Thyroid gland (tissue), 4 donors: ENCODE results near the gene CDH4. TPM values are rescaled to one million over a fixed set of nuclear protein-coding genes. Genes with fewer than 3 reads are reported as not detected.

Experiments used
- DNase-seq, 2 donors: peaks; one replicate each; pipeline ENCODE4 v3.0.0-alpha.2; 2019
- H3K27ac ChIP-seq, 3 donors: fragments of 200-600 bp; sonication (generic); 1 replicate in 2 of 3; 2 replicates in 1 of 3; pipeline ENCODE4 v1.5.1; 2016 to 2019; ENCODE audit warnings: mild to moderate bottlenecking in 1 of 3, moderate library complexity in 1 of 3
- H3K27me3 ChIP-seq: fragments of 200-600 bp; sonication (generic); one replicate; pipeline ENCODE4 v1.5.1; 2019
- H3K36me3 ChIP-seq, 2 donors: fragments of 200-600 bp; sonication (generic); one replicate each; pipeline ENCODE4 v1.5.1; 2016 to 2019
- H3K4me1 ChIP-seq, 2 donors: fragments of 200-600 bp; sonication (generic); one replicate each; pipeline ENCODE4 v1.5.1; 2017 to 2019
- H3K4me3 ChIP-seq, 3 donors: fragments of 200-600 bp; sonication (generic); replicated peaks in 1 of 3; 1 replicate in 2 of 3; 2 replicates in 1 of 3; pipeline ENCODE4 v1.5.1; 2016; ENCODE audit warnings: mild to moderate bottlenecking in 1 of 3
- H3K9me3 ChIP-seq: fragments of 200-600 bp; sonication (generic); one replicate; pipeline ENCODE4 v1.5.1; 2017
- POLR2A ChIP-seq, 2 donors: fragments of 450-650 bp; IDR thresholded peaks; one replicate each; pipeline ENCODE4 v1.6.1; 2017; ENCODE audit warnings: antibody characterized with exemption in 2 of 2, mild to moderate bottlenecking in 2 of 2, moderate library complexity in 1 of 2
- WGBS, 2 donors: methylation state at CpG; one replicate each; pipeline ENCODE4 v1.1.5; 2017; 5-methylcytosine and 5-hydroxymethylcytosine counted together
- intact Hi-C: fragments of 100-400 bp; cut with DNase I; formaldehyde crosslinking; loops from one replicate; pipeline ENCODE4 v1.15.1; 2023
- total RNA-seq, 4 donors: library from RNA; depleted of rRNA; stranded (reverse); fragments of >200 nt; gene quantifications; one replicate each; pipeline ENCODE4 v1.2.3, GENCODE V29; 2016
- TF ChIP-seq, protein P1 (sequence below), 6 experiments: fragments of 200-600 bp in 3 of 6; fragments of 450-650 bp in 3 of 6; sonication (generic) in 3 of 6; IDR thresholded peaks; one replicate each; pipeline ENCODE4 v1.5.1; 2016 to 2019; ENCODE audit warnings: antibody characterized with exemption in 6 of 6, mild to moderate bottlenecking in 2 of 6, inconsistent platforms in 1 of 6, moderate library complexity in 1 of 6

CDH4 gene
- total RNA-seq, 4 donors from 2014 or later = 0.22 to 0.29 (median 0.29) TPM; not detected in 1

DNA sequence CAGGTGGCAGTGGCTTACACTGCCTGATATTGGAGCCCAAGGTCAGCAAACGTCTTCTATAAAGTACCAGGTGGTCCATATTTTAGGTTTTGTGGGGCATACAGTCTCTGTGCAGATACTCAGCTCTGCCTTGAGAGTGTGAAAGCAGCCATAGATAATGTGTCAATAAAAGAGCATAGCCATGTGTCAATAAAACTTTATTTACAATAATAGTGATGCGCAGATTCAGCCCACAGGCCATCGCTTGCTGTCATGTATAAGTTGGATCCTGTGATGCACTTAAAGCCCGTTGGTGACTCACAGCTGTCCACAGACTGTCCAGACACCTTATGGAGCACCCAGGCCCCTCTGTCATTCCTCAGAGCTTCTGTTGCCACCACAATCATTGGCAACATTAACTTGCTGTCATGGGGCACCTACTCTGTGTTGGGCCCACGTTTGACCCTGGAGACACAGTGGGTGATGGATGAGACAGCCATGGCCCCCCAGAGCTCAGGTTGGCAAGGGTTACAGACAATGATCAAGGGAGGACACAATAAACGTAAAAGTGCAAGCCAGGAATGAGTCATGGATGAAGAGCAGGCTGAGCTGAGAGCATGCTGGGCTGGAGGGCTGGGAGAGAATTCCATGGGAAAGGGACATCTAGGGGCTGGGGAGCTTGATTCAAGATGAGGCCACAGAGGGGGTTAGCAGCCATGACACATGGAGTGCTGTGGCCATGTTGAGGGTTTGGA, 640.0 kb downstream of the CDH4 start:
- no peak for TF ChIP-seq POLR2A (IDR thresholded peaks at IDR 0.05)
- TF ChIP-seq, protein P1, sequence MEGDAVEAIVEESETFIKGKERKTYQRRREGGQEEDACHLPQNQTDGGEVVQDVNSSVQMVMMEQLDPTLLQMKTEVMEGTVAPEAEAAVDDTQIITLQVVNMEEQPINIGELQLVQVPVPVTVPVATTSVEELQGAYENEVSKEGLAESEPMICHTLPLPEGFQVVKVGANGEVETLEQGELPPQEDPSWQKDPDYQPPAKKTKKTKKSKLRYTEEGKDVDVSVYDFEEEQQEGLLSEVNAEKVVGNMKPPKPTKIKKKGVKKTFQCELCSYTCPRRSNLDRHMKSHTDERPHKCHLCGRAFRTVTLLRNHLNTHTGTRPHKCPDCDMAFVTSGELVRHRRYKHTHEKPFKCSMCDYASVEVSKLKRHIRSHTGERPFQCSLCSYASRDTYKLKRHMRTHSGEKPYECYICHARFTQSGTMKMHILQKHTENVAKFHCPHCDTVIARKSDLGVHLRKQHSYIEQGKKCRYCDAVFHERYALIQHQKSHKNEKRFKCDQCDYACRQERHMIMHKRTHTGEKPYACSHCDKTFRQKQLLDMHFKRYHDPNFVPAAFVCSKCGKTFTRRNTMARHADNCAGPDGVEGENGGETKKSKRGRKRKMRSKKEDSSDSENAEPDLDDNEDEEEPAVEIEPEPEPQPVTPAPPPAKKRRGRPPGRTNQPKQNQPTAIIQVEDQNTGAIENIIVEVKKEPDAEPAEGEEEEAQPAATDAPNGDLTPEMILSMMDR (IDR thresholded peaks at IDR 0.05) = no peak
- WGBS, 2 donors = 84 to 85% methylated on average over 6 of the region's 6 CpGs
- H3K36me3 ChIP-seq = no peaks in the 10 kb centered on the region
- no peak for DNase-seq
- H3K4me1 ChIP-seq = no peaks in the 10 kb centered on the region
- no peaks in the 10 kb centered on the region for H3K9me3 ChIP-seq
- no peaks in the 10 kb centered on the region for H3K27me3 ChIP-seq
- H3K4me3 ChIP-seq = no peak overlapping the region
- intact Hi-C loops = no loop called here
- no peak overlapping the region for H3K27ac ChIP-seq

DNA sequence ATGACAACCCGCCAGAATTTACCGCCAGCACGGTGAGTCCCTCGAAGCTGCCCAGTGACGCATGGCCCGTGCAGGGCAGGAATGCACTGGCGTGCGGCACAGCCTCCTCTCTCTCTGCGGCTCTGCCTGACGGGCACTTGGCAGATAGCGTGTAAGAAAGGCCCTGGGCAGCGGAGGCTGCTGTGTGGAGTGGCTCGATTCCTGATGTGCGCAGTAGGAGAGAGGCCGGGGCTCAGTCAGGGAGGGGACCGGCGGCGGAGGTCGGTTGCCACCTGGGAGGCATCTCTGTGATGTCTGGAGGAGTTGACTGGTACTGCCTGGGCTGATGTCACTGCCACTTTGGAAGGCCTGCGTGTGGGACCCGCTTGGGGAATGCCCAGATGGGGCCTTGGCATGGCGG, 643.0 kb downstream of the CDH4 start:
- WGBS, 2 donors = 82 to 84% methylated on average over 9 to 17 of the region's 22 CpGs
- intact Hi-C loops = no loop called here
- Histone ChIP-seq H3K4me3 (no peak overlapping the region), H3K27ac (no peak overlapping the region), H3K36me3 (no peaks in the 10 kb centered on the region), H3K27me3 (no peaks in the 10 kb centered on the region), H3K9me3 (no peaks in the 10 kb centered on the region), H3K4me1 (peaks cover 0 to 4% of the 10 kb centered on the region in 2 donors)
- DNase-seq = peak; percentile 8 to 28
- TF ChIP-seq, protein P1 (IDR thresholded peaks at IDR 0.05) = no peak
- no peak for TF ChIP-seq POLR2A (IDR thresholded peaks at IDR 0.05)

GRCh38 chr20:61895686-61896057, 643.6 kb downstream of the CDH4 start:
- DNase-seq = no peak
- Histone ChIP-seq H3K4me3 (no peak overlapping the region), H3K9me3 (no peaks in the 10 kb centered on the region), H3K27me3 (no peaks in the 10 kb centered on the region), H3K27ac (no peak overlapping the region), H3K36me3 (no peaks in the 10 kb centered on the region), H3K4me1 (peaks cover 0 to 7% of the 10 kb centered on the region in 2 donors)
- intact Hi-C loops = no loop called here
- 75 to 80% methylated on average over 2 to 9 of the region's 13 CpGs for WGBS, 2 donors
- TF ChIP-seq POLR2A (IDR thresholded peaks at IDR 0.05) = no peak
- TF ChIP-seq, protein P1 (IDR thresholded peaks at IDR 0.05) = no peak

DNA sequence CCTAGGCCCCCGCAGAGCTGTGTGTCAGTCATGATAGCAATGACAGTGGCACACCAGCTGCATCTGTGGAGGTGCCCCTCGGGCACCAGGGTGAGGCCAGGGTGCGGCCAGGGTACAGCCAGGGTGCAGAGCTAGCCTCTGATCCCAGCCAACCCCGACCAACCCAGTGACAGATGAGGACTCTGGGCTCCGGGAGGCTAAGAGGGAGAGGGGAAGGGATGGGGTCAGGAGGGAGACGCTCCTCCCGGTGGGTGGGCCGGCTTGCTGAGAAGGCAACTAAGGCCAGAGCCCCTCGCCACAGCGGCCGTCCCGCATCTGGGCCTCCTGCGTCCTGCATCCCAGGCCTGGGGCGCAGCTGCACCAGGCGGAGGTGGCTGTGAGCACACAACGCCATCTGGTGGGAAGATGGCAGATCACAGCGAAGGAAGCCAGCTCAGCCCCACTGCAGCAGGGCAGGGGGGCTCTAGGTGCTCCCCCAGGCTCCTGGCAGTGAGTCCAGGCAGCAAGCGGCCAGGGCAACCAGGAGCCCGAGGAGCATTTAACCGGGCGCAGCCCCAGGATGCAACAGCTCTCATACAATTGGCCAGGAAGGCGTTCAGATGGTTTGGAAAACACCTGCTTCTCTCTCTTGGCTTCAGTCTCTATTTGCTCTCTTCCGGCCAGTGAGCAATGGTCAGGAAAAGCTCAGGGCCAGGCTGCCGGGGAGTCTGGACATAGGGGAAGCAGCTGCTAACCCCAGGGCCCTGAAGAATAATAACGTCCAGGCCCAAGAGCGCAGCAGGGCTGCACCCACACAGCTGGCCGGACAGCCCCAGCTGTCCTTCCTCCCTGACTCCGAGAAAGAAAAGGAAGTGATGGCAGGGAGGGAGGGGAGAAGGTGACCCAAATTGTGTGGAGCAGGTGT, 644.2 kb downstream of the CDH4 start:
- peak; percentile 31 to 40 for DNase-seq
- intact Hi-C loops = no loop called here

More for the DNA sequence above, 644.2 kb downstream of the CDH4 start:
- Histone ChIP-seq H3K36me3 (no peaks in the 10 kb centered on the region), H3K4me1 (peaks cover 0 to 7% of the 10 kb centered on the region in 2 donors), H3K27ac (no peak overlapping the region), H3K9me3 (no peaks in the 10 kb centered on the region), H3K27me3 (no peaks in the 10 kb centered on the region), H3K4me3 (no peak overlapping the region)
- TF ChIP-seq, protein P1 (IDR thresholded peaks at IDR 0.05) = peak in 5 of 6 experiments; percentile 24 to 79 (median 43)
- no peak for TF ChIP-seq POLR2A (IDR thresholded peaks at IDR 0.05)
- WGBS, 2 donors = 19 to 37% methylated on average over 20 to 23 of the region's 28 CpGs
